Fibroblast of upper back skin (primary cell): ENCODE results near the gene SPRR4.
"Not testable (repeated sequence)": the region's sequence is repeated elsewhere in the genome, so short reads cannot be mapped to it uniquely, and the experiment has no call there.

Experiments used
- DNase-seq: peaks from one replicate; pipeline ENCODE4 v3.0.0-alpha.2; 2013

Gene SPRR4

DNA sequence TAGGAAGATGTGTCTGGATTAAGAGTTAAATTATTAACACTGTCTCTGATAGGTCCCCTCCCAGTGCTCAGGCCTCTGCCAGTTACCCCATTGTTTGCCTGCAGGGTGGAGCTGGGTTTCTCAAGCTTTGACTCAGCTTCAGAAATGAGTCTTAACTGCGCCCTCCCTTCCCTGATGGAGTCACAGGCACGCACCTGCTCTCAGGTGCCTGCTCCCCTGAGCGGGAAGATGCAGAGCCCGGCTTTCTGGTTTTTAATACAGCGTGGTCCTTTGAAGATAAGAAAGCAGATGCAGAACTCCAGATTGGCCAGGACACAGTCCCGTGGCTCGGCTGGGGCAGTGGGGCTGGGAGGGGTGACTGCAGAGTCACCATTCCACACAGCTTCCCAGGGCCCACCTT is 3.2 kb upstream of the SPRR4 start:
- no peak for DNase-seq

DNA sequence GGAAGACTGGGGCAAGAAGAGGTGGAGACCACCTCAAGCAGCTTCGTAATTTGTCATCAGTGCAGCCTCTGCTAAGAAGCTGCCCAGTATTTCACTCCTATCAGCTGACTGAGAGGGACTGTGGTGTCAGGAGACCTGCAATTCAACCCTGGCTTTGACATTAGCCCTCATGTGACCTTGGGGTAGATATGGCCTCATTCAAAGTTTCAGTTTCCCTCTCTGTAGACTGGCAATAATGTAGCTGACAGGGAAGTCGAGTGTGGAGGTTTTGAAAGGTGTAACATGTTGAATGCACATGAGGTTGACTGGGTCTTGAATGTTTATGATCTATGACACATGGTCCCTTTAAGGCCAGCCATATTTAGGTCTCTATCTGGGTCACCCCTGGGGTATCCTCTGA is 2.2 kb upstream of the SPRR4 start:
- no peak for DNase-seq

- DNase-seq = no peak
Observed at GRCh38 chr1:152969036-152969435, 1.4 kb upstream of the SPRR4 start.

GRCh38 chr1:152972196-152972886 is 1.9 kb downstream of the SPRR4 start:
- DNase-seq = no peak

DNA sequence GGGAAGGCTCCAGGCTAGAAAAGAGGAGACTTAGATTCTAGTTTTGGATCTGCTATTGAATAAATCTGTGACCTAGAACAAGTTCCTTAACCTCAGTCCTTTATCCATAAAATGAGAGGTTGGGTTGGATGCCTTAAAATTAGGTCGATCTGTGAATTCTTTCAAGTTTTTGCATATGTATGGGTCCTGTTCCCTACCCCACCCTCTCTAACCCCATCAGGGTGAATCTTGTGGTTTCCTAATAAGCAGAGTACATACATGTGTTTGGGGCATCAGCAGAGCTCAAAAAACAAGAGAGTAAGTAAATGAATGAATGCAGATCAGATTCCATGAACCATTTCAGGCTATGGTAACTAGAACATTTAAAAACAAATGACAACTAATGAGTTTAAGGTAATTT is 6.2 kb downstream of the SPRR4 start:
- no peak for DNase-seq

- DNase-seq = no peak
Observed at GRCh38 chr1:152977614-152978013, 7.2 kb downstream of the SPRR4 start.

DNA sequence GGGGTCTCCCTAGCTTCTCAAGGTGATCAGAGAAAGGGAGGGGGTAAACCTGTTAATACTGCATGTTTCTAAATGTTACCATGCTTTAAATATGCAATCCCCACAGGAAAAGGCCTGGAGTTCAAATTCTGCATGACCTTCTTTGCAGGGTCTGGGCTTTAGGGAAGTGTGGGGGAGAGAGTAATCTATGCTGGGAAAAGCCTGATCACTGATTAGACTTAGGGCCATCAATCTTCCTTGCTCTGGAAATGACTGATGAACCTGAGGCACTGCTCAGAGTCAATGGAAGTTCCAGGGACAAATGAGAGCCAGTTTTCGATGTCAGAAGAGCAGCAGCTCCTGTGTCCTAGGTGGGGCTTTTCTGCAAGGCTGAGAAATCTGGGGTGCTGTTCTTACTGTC is 10.2 kb downstream of the SPRR4 start:
- DNase-seq = no peak

DNA sequence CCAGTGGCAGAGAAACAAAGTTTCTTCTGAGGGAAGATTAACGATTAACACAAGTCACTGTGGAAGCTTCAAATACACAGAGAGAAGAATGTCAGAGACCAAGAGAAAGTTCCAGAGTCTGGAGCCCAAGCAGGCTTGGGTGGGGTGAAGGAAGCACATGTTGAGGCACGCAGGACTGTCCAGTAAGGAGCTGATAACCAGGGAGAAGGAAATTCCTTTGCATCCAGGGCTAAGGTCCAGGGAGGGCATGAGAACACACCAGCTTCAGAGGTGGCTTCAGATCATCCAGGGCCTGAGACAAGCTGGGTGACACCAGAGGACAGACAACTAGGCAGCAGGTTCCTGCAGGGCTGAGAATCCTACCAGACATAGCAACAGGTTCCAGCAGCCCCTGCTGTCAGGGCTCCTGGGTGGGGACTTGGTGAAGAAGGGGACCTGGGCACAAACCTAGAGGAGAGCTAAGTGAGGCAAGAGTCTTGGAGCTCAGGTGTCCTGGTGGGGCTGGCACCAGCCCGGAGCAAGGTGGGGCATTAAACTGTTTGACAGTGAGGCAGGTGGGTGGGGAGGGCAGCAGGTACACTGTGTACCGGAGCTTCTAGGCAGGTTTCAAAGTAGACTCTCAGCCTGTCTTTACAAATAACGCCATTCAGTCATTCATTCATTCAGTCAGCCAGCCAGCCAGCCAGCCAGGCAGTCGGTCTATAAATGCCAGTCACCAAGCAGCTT is 10.9 kb downstream of the SPRR4 start:
- no peak for DNase-seq

DNA sequence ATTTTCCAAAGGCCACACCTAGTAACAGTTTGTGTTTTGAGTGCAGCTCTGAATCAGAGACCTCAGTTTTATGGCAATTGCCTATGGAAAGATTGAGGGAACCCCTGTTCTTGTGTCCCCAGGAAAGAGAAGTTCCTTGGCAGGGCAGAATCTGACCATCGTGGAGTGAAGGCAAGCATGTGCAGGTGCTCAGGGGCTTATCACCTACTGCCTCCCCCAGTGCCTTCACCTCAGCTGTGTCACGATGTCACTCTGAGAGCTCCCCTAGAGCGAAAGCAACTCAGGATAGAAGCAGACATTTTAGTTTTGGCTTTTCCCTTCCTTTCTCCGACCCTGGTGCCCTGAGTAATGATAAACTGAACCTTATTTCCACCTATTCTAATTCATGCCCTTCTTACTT is 11.6 kb downstream of the SPRR4 start:
- no peak for DNase-seq

DNA sequence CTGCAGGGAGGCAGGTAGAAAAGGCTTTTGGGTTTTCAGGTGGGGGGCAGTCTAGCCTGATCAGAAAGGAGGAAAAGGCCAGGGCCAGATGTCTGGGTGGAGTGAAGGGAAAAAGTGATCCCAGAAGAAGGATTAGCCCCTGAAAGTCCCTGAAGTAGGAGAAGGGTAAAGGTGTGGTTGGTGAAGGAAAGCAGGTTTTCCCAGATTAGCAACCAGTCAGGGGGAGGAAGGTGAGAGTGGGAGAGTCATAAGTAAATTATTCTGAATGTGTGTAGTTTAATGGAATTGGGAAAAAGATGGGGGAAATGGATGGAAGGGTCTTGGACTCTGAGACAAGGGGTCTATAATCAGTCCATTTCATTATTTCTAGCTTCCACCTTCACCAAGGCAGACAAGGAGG is 12.8 kb downstream of the SPRR4 start:
- DNase-seq = no peak

DNA sequence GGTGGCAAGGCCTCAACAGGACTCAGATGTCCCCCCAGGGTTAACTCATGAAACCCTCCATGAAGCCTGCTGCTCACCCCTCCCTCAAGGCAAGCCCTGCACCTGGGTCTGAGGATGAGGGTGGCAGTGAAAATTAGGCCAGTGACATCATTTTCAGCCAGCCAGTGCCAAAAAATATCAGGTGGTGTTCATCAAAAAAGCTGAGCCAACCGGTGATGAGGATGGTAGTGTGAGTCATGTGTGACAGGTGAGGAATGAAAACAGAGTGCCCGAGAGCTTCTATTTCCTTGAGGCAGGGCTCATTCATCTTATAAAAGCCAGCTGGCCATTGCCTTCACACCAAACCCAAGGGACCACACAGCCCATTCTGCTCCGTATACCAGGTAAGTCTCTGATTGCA is 13.3 kb downstream of the SPRR4 start, which contains the start of gene SPRR1A:
TSS of gene SPRR1A (plus strand) at position 339 of the 400 bp plus-strand sequence. CDS start 1,150 bp downstream, outside the sequence.
- DNase-seq = no peak

DNA sequence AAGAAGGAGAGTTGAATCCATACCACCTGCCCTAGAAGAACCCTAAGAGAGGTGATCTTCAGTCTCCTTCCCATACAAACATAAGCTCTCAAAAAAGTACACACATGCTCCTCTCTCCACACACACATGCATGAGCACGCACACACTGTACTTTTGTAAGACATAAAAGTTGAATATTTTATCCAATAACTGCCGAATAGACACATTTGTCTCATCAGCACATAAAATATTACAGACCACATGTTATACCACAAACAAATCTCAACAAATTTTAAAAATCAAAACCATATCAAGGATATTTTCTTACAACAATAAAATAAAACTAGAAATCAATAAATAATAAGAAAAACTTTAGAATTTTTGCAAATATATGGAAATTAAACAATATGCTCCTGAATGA is 16.1 kb downstream of the SPRR4 start:
- DNase-seq = no peak

GRCh38 chr1:152993186-152993585 is 22.7 kb downstream of the SPRR4 start:
- DNase-seq = no peak

DNA sequence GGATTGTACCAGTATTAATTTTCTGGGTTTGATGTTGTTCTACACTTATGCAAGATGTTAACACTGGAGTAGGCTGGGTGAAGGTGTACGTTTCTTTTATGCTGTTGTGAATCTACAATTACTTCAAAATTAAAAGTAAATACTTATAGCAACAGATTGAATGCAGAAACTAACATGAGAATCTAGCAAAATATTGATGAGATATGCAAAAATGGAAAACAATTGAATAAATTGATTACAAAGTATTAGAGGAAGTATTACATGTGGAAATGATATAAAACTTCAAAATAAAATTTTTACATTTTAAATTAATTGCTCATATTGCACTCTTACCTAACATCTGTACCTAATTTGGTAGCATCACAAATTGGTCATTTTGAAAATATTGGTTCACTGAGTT is 25.4 kb downstream of the SPRR4 start:
- DNase-seq = no peak

- DNase-seq = no peak
Observed at GRCh38 chr1:152996633-152997400, 26.4 kb downstream of the SPRR4 start.

DNA sequence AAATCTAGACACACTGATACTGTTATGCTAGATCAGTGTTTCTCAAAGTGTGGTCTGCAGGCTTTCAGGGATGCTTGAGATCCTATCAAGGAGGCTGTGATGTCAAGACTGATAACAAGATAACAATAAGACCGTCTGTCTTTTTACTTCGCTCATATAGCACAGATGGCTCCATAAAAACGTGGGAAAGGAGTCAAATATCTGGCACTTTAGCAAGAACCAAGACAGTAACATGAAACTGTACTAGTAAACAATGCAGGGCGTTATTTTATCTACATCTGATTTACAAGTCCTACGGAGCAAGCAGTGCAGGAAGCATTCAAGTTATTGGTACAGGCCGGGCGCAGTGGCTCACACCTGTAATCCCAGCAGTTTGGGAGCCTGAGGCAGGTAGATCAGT is 27.5 kb downstream of the SPRR4 start:
- no peak for DNase-seq

GRCh38 chr1:152998476-152998875 is 28.0 kb downstream of the SPRR4 start:
- no peak for DNase-seq

DNA sequence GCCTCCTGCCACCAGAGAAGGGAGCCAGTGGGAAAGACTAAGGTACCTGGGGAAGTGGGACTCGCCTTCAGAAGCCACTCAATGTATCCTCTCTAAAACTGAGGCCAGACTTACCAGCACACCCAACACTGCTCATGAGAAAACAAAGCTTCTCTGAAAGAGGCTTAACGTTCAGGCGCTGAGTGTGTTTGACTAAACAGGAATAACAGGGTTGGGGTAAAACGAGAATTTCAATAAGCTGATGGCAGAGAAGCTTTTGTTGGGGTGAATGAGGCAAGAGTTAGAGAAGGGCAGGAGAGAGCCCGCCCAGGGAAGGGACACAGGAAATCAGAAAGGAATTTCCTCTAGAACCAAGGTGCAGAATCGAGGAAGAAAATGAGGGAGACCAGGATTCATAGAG is 29.4 kb downstream of the SPRR4 start:
- DNase-seq = no peak

DNA sequence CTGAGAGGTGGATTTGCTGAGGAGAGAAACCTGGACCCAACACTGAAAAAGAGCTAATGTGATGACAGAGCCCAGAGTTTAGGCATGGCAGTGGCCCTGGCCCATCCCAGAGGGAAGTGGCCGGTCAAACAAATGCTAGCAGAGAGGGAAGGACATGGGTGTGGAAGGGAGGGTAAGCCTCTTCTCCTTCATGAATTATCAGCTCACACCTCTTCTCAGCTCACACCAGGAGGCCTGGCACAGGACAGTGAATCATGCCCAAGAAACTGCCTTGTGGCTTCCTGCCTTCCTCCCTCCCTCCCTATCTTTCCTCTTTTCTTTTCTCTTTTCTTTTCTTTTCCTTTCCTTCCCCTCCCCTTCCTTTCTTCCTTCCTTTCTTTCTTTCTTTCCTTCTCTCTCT is 29.8 kb downstream of the SPRR4 start:
- no peak for DNase-seq

DNA sequence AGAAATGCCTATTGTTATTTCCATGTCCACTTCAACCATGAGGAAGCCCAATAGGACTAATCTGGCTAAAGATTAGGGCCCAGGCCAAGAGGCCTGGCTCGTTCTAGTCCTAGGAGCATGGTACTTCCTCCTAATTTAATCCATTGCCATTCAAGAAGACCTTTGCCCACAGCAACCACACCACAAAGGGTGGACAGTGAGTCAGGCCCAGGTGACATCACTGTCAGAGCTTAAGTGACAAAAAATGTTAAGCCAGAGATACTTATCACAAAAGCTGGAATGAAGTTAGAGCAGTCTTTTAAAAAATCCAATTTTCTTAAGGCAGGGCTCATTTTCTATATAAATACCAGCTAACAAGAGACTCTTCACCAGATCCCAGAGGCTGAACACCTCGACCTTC is 30.9 kb downstream of the SPRR4 start, which contains the start of gene SPRR3:
TSS of gene SPRR3 (plus strand) at position 368 of the 400 bp plus-strand sequence. CDS start 1,272 bp downstream, outside the sequence.
- DNase-seq = no peak

DNA sequence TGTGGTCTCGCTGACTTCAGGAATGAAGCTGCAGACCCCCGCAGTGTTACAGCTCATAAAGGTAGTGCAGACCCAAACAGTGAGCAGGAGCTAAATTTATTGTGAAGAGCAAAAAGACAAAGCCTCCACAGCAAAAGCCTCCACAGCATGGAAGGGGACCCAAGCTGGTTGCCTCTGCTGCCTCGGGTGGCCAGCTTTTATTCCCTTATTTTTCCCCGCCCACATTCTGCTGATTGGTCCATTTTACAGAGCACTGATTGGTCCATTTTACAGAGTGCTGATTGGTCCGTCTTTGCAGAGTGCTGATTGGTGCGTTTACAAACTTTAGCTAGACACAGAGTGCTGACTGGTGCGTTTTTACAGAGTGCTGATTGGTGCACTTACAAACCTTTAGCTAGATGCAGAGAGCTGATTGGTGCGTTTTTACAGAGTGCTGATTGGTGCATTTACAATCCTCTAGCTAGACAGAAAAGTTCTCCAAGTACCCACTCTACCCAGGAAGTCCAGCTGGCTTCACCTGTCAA is 40.8 kb downstream of the SPRR4 start:
- DNase-seq = not testable (repeated sequence)

DNA sequence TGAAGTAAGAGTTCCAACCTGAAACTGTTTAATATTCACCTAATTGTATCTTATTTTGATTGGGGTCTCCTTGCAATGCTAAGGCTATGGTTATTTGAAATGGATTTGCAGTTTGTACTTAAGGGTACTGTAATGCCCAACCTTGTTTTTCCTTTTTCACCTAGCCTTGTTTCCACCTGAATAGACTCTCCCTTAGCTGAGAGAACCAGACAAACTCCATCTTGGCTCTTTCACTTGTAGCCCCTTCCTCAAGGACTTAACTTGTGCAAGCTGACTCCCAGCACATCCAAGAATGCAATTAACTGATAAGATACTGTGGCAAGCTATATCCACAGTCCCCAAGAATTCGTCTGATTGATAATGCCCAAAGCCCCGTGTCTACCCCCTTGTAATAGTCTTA is 51.4 kb downstream of the SPRR4 start:
- DNase-seq = not testable (repeated sequence)
